ENCODE results near the gene GASK1B. TPM values are rescaled to one million over a fixed set of nuclear protein-coding genes. Genes with fewer than 3 reads are reported as not detected.

GASK1B gene
- total RNA-seq, 1 experiment from 2014 or later: 1.3 TPM

DNA sequence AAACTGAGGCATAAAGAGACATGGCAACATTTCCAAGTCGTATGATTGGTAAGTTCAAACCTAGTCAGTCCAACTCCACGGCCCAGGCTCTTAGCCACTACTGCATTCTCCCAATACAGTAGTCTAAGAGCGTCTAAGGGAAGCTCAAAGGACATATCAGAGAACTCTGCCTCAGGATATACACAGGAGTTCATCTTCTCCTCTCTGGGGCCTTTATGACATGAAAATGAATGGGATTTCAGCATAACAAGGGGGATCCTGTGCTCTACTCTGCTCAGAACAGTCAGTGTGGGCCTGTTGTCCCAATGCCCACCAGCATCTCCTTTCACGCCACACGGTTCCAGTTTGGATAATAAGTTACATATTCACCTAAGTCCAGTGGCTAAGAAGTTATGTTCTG is 4.2 kb downstream of the GASK1B start:
- H3K79me2 ChIP-seq (ENCODE audit: insufficient read depth, low read length): no peaks in the 10 kb centered on the region
- H3K4me1 ChIP-seq (ENCODE audit: control insufficient read depth in 1 of 2, insufficient read depth in 2 of 2, low read length in 2 of 2): peaks cover 5 to 17% of the 10 kb centered on the region in 2 experiments; a peak in 3 of 4 replicates
- H3K27me3 ChIP-seq (ENCODE audit: insufficient read depth, low read length): no peaks in the 10 kb centered on the region
- H2AFZ ChIP-seq (ENCODE audit: low read depth, low read length, poor library complexity, severe bottlenecking): no peak overlapping the region
- H3K4me3 ChIP-seq (replicated peaks in 1 of 2; ENCODE audit: low read depth in 1 of 2, low read length in 2 of 2): no peak overlapping the region
- no peak for TF ChIP-seq CEBPB (IDR thresholded peaks at IDR 0.05; ENCODE audit: low read depth)
- TF ChIP-seq JUND (IDR thresholded peaks at IDR 0.05): no peak
- TF ChIP-seq SP1 (IDR thresholded peaks at IDR 0.05; ENCODE audit: low read depth): no peak
- TF ChIP-seq POLR2AphosphoS5 (IDR thresholded peaks at IDR 0.05; ENCODE audit: low read depth, low read length): no peak
- no peak for TF ChIP-seq YY1 (IDR thresholded peaks at IDR 0.05; ENCODE audit: extremely low read depth, insufficient replicate concordance, low read depth, low read length)
- no peak for TF ChIP-seq ELF1 (IDR thresholded peaks at IDR 0.05; ENCODE audit: borderline replicate concordance, low read depth)
- no peak for TF ChIP-seq POLR2A (IDR thresholded peaks at IDR 0.05; ENCODE audit: borderline replicate concordance, extremely low read depth, insufficient read depth, insufficient read length)
- TF ChIP-seq EGR1 (IDR thresholded peaks at IDR 0.05; ENCODE audit: low read depth): no peak
- TF ChIP-seq TCF7L2 (IDR thresholded peaks at IDR 0.05; ENCODE audit: borderline replicate concordance, extremely low read depth, insufficient read depth, insufficient read length): no peak
- no peak for TF ChIP-seq RAD21 (IDR thresholded peaks at IDR 0.05; ENCODE audit: low read depth)
- TF ChIP-seq, protein P1, sequence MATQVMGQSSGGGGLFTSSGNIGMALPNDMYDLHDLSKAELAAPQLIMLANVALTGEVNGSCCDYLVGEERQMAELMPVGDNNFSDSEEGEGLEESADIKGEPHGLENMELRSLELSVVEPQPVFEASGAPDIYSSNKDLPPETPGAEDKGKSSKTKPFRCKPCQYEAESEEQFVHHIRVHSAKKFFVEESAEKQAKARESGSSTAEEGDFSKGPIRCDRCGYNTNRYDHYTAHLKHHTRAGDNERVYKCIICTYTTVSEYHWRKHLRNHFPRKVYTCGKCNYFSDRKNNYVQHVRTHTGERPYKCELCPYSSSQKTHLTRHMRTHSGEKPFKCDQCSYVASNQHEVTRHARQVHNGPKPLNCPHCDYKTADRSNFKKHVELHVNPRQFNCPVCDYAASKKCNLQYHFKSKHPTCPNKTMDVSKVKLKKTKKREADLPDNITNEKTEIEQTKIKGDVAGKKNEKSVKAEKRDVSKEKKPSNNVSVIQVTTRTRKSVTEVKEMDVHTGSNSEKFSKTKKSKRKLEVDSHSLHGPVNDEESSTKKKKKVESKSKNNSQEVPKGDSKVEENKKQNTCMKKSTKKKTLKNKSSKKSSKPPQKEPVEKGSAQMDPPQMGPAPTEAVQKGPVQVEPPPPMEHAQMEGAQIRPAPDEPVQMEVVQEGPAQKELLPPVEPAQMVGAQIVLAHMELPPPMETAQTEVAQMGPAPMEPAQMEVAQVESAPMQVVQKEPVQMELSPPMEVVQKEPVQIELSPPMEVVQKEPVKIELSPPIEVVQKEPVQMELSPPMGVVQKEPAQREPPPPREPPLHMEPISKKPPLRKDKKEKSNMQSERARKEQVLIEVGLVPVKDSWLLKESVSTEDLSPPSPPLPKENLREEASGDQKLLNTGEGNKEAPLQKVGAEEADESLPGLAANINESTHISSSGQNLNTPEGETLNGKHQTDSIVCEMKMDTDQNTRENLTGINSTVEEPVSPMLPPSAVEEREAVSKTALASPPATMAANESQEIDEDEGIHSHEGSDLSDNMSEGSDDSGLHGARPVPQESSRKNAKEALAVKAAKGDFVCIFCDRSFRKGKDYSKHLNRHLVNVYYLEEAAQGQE (IDR thresholded peaks at IDR 0.05; ENCODE audit: low read depth): no peak
- TF ChIP-seq, protein P2, sequence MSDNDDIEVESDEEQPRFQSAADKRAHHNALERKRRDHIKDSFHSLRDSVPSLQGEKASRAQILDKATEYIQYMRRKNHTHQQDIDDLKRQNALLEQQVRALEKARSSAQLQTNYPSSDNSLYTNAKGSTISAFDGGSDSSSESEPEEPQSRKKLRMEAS (IDR thresholded peaks at IDR 0.05): no peak
- TF ChIP-seq FOSL1 (IDR thresholded peaks at IDR 0.05; ENCODE audit: low read depth): no peak
- TF ChIP-seq EZH2 (IDR thresholded peaks at IDR 0.05): no peak
- no peak for TF ChIP-seq SIN3A (IDR thresholded peaks at IDR 0.05; ENCODE audit: low read depth)
- TF ChIP-seq EZH2phosphoT487 (IDR thresholded peaks at IDR 0.05; ENCODE audit: borderline replicate concordance): no peak
- TF ChIP-seq SRF (IDR thresholded peaks at IDR 0.05; ENCODE audit: low read depth): no peak
- no peak for TF ChIP-seq ZNF274 (IDR thresholded peaks at IDR 0.05; ENCODE audit: low read depth, low read length)
- no peak overlapping the region for H3K9ac ChIP-seq (ENCODE audit: low read length)
- no peaks in the 10 kb centered on the region for H3K36me3 ChIP-seq (ENCODE audit: control insufficient read depth in 1 of 2, insufficient read depth in 2 of 2, low read length in 2 of 2)
- RAD21 ChIA-PET (ENCODE audit: low non-redundant PET in 1 of 2, low total read pairs in 2 of 2, uncharacterized antibody in 2 of 2, unreplicated experiment in 2 of 2): no interaction called here
- no peaks in the 10 kb centered on the region for H3K9me3 ChIP-seq (ENCODE audit: control insufficient read depth in 1 of 2, insufficient read depth in 1 of 2, low read depth in 1 of 2, low read length in 2 of 2)
- no peak for DNase-seq (ENCODE audit: low read depth, low spot score)
- no peak overlapping the region for H3K4me2 ChIP-seq (ENCODE audit: low read length)
- no peaks in the 10 kb centered on the region for H4K20me1 ChIP-seq (ENCODE audit: insufficient read depth)
- H3K27ac ChIP-seq (ENCODE audit: low read depth, low read length): no peak overlapping the region
- no peak for ATAC-seq
- H3K9me2 ChIP-seq (ENCODE audit: insufficient read depth): no peaks in the 10 kb centered on the region
- POLR2A ChIA-PET: no interaction called here
- intact Hi-C loops (cut with micrococcal nuclease): no loop called here
- CTCF ChIA-PET: no interaction called here
- no TSS peak for BruUV-seq (replicated peaks)

All from HCT116 (cell line).